Neural progenitor cell (in vitro differentiated cells): ENCODE data around the gene ASB10.

Experiments used
- EZH2 ChIP-seq: fragments of 200-600 bp; sonication (generic); IDR thresholded peaks from 2 replicates; pipeline ENCODE4 v1.6.1; 2017; ENCODE audit warnings: antibody characterized with exemption, mild to moderate bottlenecking, moderate library complexity
- TF ChIP-seq, protein P1 (sequence below): fragments of 200-600 bp; sonication (generic); IDR thresholded peaks from 2 replicates; pipeline ENCODE4 v1.5.1; 2017; ENCODE audit warnings: antibody characterized with exemption, mild to moderate bottlenecking

DNA sequence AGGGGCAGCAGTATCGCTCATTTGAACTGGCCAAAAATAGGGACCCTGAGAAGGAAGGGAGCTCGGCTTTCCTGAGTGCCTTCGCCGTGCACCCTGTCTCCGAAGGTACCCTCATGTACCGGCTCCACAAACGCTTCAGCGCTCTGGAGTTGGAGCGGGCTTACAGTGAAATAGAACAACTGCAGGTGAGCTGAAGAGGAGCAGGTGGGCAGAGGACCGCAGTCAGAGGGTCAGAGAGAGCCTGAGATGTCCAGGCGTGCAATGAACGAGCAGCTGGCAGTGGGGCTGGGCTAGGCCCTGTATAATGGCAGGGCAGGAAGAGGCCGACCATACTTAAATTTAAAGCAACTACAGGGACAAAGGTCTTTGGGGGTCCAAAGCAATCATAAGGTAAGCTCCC, 49.4 kb upstream of the ASB10 start:
- TF ChIP-seq, protein P1, sequence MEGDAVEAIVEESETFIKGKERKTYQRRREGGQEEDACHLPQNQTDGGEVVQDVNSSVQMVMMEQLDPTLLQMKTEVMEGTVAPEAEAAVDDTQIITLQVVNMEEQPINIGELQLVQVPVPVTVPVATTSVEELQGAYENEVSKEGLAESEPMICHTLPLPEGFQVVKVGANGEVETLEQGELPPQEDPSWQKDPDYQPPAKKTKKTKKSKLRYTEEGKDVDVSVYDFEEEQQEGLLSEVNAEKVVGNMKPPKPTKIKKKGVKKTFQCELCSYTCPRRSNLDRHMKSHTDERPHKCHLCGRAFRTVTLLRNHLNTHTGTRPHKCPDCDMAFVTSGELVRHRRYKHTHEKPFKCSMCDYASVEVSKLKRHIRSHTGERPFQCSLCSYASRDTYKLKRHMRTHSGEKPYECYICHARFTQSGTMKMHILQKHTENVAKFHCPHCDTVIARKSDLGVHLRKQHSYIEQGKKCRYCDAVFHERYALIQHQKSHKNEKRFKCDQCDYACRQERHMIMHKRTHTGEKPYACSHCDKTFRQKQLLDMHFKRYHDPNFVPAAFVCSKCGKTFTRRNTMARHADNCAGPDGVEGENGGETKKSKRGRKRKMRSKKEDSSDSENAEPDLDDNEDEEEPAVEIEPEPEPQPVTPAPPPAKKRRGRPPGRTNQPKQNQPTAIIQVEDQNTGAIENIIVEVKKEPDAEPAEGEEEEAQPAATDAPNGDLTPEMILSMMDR: no peak
- TF ChIP-seq EZH2: no peak
